Measurements from ENCODE around the gene OR2B6.

- TF ChIP-seq CTCF (conservative IDR thresholded peaks at IDR 0.05) (no peak), ZFX (IDR thresholded peaks at IDR 0.05) (no peak)
These were observed 475 bp downstream of the OR2B6 start for GRCh38 chr6:27957516-27957915.

Data from C4-2B (cell line).